Amniotic stem cell (primary cell): ENCODE data around the gene ARSB.
"Not testable (repeated sequence)": the region's sequence is repeated elsewhere in the genome, so short reads cannot be mapped to it uniquely, and the experiment has no call there.

Source experiments
- DNase-seq: peaks from one replicate; lab custom pipeline; 2025; lab: John Stamatoyannopoulos, UW

ARSB gene

DNA sequence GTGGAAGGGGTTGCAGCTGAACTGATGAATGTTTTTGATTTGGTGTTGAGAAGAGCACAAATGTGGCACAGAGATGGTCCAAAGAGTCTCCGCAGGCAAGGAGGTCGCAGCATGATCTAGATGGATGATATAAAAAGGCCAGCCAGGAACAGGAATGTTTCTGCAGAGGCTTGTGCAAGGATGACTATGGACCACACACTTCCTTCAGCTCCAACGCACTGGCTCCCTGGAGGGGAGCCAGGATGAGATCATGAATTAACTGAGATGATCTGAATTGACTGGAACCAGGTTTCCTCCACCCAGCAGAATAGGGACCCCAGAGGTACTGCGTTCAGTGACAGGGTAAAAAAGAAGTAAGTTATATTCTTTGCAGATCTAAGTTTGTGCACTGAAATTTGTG, 89.0 kb downstream of the ARSB start:
- no peak for DNase-seq

DNA sequence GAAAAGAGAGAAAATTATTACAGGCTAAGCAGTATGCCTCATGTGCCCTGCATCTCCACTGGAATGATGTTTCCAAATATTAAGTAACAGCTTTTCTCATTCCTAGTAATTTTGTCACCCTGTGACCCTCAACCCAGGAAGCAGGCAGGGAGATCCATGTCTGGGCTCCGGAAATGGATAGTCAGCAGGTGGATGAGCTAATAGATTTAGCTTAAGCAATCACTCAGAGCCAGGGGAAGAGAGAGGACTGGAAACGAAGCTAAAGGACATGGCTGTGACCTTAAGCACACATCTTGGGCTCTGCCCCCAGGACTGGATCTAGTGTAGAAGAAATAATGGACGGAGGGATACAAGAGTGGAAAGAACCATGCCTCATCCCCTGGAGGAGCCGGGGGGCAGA, 89.5 kb downstream of the ARSB start:
- DNase-seq = no peak

DNA sequence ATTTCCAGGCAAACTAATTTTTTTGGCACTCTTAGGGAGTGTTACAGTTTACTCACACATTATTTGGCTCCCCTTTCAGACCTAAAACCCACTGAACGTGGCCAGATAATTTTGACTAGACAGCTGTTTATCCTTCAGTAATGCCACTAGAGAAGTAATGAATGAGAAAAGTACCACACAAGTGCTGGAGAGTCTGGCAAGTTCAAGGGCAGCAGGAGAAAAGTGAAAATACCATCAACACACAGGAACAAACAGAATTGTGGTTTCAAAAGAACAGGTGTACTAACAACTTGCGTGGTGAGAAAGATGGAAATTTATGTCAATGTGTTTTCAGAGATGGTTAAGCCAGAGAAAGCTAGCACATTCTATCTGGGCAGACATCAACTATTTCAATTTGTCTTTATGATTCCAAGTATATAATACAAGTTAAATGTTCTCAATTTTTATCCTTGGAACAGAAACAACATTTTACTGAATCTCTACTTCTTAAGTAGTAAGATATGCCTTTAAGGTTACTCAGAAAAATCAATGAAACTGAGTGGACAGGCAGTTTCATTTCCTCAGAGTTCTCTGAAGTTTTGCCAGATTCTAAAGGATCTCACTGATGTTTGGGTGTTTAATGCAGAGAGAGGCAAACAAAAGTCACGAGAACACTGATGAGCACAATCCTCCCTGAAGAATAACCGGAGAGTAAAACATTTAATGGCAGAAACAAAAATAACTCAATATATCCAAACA, 91.0 kb downstream of the ARSB start:
- DNase-seq = no peak

DNA sequence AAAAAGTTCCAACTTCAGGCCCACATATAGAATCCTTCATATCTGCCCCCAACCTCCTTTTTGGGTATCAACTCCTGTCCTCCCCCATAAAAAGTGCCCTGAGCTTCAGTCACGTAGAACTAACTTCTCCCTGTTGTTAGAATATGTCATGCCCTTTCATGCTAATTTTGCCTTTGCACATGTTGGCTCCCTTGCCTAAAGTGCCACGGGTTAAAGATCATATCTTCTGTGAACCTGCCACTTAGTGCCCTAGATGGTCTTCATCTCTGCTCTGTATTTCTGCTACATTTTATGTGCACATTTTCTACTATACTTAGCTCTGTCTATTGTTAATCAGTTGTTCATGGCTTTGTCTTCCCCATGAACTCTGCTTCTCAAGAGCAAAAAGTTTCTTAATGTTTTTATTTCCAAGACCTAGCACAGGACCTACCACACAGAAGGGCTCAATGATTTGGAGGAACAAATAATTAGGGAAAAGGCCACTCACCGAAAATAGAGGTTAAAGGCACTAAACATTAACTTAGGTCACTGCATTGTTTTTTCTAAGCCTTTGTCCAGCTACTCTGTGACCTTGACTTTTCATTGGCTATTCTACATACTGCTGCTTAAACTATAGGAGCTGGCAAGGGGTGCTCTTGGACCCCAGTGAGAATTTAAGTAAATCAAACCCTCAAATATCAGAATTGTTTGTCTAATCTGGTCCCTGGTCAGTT, 94.3 kb downstream of the ARSB start:
- DNase-seq = no peak

DNA sequence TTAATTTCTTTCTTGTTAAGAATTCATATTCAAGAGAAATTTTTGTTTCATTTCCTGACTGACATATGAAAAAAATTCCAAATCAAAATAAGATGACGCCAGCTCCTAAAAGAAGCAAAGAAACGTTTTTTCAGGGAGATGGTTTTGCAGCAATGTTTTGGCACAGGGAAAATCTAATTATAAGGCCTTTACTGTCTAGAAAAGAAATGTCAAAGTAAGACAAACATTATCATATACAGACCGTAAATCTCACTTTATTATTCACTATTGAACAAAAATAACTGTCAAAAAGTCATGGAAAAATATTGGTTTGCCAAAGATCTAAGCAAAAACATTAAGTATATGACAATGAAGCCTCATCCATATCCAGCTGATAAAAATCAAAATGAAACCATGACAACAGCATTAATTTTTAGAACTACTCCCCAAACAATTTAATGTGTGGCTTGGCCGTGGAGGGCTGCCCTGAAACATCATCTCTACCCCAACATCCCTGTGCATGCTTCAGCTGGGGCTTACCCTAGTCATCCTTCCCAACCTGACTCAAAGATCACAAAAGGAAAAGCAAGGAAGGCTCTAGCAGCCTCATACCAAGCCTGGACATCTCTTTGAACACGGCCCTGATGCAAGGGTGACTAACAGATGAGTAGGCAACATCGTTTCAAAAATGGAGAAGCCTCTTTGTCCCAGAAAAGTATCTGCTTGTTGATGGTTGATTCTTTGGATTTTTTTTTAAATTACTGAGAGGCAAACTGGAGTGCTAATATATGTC, 95.6 kb downstream of the ARSB start:
- no peak for DNase-seq

DNA sequence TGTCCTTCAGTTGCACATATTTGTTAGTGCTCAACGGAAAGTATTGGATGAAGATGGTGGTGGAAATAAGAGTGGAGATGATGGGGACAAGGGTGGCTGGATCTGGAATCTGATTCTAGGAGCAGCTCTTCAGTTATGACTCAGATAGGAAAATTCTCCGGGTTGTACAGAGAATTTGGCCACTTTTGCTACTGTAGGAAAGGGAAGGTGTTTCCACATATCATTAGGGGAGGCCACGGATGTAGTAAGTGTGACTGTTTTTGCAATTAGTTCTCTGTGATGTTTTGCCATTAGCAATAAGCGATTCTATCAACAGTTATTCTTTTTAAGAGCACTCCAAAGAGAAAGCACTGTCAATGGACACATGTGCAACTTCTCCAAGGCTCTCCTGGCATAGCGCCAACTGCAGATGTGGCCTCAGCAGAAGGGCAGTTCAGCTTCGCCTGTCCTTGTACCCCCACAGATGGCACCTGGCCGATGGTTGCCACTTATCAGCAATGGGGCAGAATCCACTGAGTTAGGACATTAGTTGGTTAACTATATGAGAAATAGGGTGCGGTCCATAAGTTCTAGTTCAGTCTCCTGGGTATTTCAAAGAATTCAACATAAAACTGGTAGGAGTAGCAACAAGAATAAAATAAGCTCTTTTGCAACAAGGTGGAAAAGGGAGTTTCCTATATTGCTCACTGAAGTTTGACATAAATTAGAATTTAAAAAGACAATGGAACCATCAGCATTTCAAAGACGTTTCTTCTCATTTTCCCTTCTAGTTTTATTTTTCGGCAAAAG, 96.3 kb downstream of the ARSB start:
- no peak for DNase-seq

DNA sequence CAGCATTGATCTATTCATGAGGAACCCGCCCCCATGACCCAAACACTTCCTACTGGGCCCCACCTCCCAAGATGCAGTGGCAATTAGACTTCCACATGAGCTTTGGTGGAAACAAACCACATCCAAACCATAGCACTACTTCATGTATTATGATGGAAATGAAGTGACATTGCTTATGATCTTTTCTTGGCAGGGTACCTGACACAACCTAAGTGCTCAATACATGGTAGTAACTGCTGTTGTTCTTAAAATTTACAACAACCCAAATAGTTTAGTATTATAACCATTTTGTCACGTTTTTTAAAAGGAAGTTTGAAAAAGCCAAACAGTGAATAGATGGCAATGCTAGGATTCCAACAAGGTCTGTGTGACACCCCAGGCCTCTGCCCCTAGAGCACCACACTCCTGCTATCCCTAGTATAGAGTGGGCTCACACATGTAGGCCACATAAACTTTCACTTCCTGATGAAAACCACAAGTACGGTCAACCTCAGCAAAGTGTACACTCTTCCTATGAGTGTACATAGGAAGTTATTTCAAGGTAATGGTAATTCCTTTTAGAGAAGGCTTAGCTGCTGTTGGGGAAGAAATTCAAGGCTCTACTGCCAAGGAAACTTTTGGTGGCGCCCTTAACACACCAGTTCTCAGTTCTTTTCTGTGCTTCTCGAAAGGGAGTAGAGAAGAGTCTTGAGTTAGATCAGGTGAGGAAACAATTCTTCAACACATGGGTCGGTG, 97.6 kb downstream of the ARSB start:
- DNase-seq = no peak

DNA sequence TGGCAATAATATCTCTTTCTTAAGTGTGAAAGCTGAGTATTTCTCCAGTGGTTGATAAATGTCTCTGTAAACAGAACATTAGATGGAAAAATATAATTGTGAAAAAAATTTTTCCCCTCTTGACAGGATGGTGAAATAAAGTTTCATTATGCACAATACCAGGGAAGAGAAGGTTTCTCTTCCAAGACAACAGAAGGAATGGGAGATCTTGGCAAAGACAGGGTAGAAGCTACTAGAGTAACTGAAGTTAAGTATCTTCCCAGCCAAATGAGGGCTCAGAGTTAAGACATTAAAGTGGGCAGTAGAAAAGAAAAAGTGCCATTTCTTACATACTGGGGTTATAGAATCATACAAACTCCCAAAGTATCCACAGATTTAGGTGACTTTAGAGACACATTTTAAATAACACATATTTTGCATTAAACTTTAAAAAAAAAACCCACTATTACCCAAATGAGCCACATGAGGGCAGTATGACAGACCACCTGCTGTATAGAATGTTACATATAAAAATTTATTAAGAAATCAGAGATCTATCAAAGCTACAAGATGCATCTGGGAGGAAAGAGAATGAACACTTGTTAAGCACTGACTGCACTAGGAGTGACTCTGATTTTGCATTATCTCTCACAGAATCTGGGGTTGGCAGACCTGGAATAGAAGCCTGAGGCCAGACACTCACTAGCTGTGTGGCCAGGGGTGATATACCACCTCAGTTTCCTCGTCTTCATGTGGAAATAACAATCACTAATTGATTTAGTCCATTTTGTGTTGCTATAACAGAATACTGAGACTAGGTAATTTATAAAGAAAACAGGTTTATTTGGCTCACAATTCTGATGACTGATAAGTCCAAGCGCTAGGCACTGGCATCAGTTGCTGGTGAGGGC, 98.5 kb downstream of the ARSB start:
- no peak for DNase-seq

DNA sequence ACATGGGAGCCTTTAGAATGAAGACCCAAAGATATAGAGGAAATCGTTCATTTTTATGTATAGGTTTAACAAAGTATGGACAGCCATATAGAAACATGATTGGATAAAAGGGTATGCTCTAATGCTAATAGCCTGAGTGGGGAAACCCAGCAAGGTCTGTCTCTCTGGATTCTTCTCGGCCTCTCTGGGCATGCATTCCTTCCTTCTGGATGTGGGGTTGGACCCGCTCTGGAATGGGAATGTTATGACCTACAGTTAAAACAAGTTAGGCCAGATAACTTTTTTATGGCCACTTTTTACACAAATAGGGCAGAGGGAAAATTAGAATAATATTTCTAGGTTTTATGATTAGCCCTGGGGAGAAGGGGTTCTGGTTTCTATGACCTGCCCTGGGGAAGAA, 103.2 kb downstream of the ARSB start:
- DNase-seq = no peak

DNA sequence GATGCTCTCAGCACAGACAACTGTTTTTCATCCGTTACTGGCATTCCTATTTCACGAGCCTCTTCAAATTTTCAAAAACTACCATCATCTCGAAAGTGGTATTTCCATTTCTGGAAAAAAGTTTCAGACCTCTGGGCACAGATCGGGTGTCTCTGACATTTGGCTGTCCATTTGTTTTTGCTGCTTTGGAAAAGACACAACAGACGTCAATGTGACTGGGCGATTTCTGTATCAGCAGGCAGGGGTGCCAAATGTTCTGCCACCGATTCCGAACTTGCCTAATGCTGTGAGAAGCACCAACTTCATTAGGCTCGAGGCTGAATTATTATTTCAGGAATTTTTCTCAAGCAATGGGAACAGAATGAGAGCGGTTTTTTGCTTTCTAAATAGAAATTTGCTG, 105.6 kb downstream of the ARSB start:
- no peak for DNase-seq

DNA sequence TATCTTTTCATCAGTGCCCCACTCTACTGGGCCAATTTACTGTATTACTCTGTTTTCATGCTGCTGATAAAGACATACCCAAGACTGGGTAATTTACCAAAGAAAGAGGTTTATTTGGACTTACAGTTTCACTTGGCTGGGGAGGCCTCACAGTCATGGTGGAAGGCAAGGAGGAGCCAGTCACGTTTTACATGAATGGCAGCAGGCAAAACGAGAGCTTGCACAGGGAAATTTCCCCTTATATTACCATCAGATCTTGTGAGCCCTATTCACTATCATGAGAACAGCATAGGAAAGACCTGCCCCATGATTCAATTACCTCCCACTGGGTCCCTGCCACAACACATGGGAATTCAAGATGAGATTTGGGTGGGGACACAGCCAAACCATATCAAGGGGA, 119.0 kb downstream of the ARSB start:
- DNase-seq = not testable (repeated sequence)

DNA sequence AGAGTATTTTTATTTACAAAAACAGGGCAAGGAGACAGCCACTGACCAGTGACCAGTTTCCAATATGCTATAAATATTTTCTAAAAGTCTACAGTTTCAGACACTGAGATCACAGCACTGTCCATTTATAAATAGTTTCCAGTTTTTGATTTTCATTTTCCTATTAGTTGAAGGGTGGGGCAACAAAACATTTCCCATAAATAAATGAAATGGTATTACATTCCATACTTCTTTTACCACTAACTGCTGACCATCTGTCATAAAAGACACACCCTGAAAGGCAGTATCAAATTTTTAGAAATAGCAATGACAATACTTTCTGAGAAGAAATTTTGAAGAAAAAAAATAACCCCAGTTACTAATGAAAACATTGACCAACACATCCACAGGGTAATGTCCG, 126.7 kb downstream of the ARSB start:
- no peak for DNase-seq

DNA sequence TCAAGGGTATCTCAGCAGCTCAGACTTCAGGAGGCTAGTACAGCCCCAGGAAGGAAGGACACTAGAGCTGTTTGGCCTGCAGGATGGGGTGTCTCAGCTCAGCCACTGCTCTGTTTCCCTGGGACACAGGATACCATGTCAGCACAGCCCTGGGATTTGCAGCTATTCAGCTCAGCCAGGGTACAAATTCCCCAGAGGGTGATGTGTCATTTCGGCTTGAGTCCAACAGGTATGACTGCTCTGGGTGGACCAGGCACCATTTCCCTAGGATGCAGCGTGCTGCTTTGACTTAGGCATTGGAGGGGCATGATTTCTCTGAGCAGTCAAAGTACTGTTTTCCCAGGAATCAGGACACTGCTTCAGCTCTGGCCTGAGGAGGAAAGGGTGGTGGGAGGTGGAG, 130.1 kb downstream of the ARSB start:
- DNase-seq = no peak

DNA sequence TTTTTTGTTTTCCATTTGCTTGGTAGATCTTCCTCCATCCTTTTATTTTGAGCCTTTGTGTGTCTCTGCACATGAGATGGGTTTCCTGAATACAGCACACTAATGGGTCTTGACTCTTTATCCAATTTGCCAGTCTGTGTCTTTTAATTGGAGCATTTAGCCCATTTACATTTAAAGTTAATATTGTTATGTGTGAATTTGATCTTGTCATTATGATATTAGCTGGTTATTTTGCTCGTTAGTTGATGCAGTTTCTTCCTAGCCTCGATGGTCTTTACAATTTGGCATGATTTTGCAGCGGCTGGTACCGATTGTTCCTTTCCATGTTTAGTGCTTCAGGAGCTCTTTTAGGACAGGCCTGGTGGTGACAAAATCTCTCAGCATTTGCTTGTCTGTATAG, 133.2 kb downstream of the ARSB start:
- not testable (repeated sequence) for DNase-seq

DNA sequence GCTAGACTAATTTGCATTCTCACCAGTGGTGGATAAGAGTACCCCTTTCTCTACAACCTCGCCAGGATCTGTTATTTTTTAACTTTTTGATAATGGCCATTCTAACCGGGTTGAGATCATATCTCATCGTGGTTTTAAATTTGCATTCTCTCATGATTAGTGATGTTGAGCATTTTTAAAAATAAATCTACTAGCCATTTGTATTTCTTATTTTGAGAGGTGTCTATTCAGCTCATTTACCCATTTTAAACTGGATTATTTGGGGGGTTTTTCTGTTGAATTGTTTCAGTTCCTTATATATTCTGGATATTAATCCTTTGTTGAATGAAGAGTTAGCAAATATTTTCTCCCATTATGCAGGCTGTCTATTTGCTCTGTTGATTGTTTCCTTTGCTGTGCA, 139.6 kb downstream of the ARSB start:
- no peak for DNase-seq

DNA sequence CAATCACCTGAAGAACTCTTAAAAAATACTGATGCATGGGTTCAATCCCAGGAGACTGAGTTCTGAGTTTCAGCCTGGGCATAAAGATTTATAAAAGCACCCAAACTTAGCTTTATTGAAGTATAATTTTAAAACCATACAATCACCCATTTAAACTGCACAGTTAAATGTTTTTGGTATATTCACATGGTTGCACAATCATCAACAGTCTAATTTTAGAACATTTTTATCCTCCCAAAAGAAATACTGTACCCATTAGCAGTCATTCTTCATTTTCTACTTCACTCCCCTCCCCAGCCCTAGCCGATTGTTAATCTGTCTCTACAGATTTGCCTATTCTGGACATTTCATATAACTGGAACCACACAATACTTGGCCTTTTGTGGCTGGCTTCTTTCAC, 141.7 kb downstream of the ARSB start:
- DNase-seq = no peak

DNA sequence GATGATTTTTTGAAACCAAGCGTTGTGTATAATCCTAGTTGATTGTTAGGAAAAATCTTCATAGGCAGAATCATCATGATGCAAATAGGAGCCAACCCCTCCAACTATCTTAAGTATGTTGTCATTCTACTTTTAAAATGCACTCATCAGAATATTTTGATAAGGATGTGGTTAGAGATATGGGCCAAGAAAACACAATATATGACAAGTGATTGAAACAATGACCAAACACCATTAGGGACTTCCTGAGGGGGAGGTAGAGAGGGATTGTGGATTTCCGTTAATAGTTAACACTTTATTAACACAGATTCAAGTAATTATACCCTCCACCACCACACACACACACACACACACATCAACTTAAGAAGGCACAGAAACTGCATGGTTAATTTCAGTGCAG, 143.3 kb downstream of the ARSB start:
- DNase-seq = no peak

DNA sequence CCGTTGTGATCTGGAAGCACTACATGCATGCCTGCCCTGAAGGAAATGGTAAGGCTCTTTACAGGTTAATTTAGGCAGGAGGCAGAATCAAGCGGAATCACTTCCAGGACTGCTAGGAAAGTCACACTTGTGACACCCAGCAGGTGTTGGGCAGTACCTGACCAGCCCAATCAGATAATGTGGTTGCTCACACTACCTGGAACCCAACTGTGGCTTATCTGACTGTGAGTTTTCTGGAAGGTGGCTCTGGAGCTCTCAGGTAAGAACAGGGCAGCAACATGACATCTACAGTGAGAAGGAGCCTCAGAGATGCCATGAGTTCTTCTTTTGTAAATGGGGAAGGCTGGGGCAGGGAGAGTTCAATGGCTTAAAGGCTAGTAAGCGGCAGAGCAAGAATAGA, 146.4 kb downstream of the ARSB start:
- no peak for DNase-seq

DNA sequence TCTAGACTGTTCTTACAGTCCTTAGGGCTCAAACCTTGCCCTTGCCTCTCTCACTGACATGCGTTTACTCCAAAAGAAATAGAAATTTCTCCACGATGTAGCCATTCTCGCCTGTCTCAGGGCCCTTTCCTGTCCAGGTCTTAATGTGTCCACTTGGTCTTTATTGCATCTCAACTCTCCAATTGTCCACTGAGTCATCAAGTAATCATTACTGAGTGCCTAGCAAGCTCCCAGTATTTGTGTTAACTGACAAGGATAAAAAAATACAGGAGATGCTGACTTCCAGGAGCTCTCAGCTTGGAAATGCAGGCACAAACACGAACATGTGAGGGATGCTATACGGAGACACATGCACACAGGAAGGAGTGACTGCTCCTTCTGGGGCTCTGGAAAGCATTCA, 147.3 kb downstream of the ARSB start:
- no peak for DNase-seq

DNA sequence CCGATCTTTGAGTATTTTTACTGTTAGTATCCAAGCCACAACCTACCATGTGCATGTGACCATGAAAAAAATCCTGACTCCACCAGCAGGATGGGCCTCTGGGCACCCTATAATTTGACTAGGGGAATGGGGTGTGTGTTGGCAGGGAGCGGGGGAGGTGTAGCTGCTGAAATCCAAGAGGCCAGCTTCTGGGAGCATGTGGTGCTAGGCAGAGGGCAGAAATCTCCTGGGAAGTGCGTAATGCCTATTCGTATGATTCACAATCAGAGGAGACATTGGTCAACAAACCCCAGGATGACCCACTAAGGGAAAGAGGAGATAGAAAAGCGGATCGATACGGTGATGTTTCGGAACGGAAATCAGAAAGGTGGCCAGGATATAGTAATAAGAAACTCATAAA, 149.9 kb downstream of the ARSB start:
- DNase-seq = no peak

DNA sequence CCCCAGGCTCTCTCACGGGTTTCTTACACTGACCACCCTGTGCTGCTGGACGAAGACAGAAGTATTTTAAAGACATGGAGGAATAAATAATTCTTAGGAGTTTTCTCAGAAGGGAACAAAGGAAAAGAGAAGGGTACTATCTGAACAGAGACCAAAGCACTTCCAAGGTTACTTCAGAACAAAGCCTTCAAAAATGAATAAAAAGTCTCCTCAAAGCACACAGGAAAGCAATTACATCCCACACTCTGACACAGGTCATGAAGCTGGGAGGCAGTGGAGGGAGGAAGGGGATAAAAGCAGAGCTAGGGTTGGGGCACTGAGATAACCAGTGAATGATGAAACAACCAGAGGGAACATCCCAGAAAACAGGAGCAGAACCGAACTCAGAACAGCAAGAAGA, 151.8 kb downstream of the ARSB start:
- no peak for DNase-seq
